Stimulated activated CD4-positive, alpha-beta T cell treated with anti-CD3 and anti-CD28 coated beads, Interleukin-12 subunit alpha, Interleukin-12 subunit beta, amount 100 ng/mL, for 24 hours (primary cell): ENCODE measurements around the gene COL6A6.
"Not testable (repeated sequence)": the region's sequence is repeated elsewhere in the genome, so short reads cannot be mapped to it uniquely, and the experiment has no call there.

Source experiments
- DNase-seq, 2 experiments: peaks; one replicate each; pipeline ENCODE4 v3.0.0-alpha.2; 2020; ENCODE audit warnings: low read depth in 2 of 2

COL6A6 gene

GRCh38 chr3:130529486-130530215, 12.7 kb downstream of the COL6A6 start:
- DNase-seq, result no peak

GRCh38 chr3:130533247-130533646, 16.3 kb downstream of the COL6A6 start:
- no peak for DNase-seq

- DNase-seq, result no peak
These were observed 20.8 kb downstream of the COL6A6 start for GRCh38 chr3:130537673-130538304.

GRCh38 chr3:130539005-130539404, 22.0 kb downstream of the COL6A6 start:
- DNase-seq, result peak in 1 of 2 experiments; percentile 16

- DNase-seq, result no peak
These were observed 26.3 kb downstream of the COL6A6 start for GRCh38 chr3:130543322-130543721.

- DNase-seq, result no peak
These were observed 30.1 kb downstream of the COL6A6 start for GRCh38 chr3:130546920-130547679.

GRCh38 chr3:130547680-130548065, 30.7 kb downstream of the COL6A6 start:
- not testable (repeated sequence) for DNase-seq

- no peak for DNase-seq
These were observed 31.4 kb downstream of the COL6A6 start for GRCh38 chr3:130548356-130548755.

- DNase-seq, result no peak
These were observed 40.5 kb downstream of the COL6A6 start for GRCh38 chr3:130557336-130558035.

GRCh38 chr3:130558366-130558765, 41.4 kb downstream of the COL6A6 start:
- no peak for DNase-seq

- no peak for DNase-seq
These were observed 48.2 kb downstream of the COL6A6 start for GRCh38 chr3:130565224-130565623.
